HG02840 (cell line): ENCODE results near the gene CACNG3.
"Not testable (repeated sequence)": the region's sequence is repeated elsewhere in the genome, so short reads cannot be mapped to it uniquely, and the experiment has no call there.

Experiments used
- ATAC-seq: cut with Tn5 transposase; IDR thresholded peaks from one replicate; pipeline ENCODE4 v1.9.1; 2021; ENCODE audit warnings: mild to moderate bottlenecking, moderate library complexity, moderate number of reproducible peaks; ENCODE audit not compliant: unreplicated experiment, low FRiP score

The CACNG3 gene

DNA sequence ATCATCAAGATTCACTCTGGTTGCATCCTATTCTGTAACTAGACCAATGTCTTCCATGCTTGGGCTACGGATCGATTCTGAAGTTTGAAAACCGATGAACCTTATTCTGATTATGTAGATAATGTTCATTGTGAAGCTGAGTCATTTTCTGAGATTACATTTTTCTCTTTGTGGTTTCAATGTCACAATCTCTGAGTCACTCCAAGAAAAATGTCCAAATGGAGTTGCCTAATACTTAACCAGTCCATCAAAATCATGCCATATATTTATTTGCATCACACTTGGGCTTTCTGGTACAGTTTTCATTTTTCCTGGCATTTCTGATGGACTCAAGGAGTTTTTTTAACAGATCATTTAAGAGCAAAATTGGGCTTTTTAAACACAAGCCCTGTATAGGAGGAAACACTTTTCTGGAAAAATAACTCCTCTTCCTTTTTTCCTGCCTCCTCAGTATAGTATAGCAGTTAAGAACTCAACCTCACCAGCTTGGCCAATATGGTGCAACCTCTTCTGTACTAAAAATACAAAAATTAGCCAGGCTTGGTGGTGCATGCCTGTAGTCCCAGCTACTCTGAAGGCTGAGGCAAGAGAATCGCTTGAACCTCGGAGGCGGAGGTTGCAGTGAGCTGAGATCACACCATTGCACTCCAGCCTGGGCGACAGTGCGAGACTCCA lies 17.5 kb downstream of the CACNG3 start:
- no peak for ATAC-seq

DNA sequence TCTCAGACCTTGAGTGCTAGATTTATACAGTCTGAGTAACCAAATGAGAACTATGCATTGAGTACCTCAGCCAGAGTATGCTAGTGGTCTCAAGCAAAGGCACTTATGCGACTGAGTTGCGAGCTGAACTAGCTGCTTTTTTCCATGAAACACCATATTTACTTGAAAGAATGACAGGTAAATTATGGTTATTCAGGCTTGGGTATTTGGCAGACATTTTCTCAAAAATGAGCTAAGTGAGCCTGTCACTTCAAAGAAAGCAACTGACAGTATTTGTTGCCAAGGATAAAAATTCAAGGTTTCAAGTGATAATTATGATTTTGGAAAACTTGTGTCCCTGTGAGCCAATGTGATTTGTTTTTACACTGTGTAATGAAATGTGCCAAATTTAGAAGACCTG lies 19.3 kb downstream of the CACNG3 start:
- no peak for ATAC-seq

GRCh38 chr16:24279982-24280515 lies 23.9 kb downstream of the CACNG3 start:
- no peak for ATAC-seq

DNA sequence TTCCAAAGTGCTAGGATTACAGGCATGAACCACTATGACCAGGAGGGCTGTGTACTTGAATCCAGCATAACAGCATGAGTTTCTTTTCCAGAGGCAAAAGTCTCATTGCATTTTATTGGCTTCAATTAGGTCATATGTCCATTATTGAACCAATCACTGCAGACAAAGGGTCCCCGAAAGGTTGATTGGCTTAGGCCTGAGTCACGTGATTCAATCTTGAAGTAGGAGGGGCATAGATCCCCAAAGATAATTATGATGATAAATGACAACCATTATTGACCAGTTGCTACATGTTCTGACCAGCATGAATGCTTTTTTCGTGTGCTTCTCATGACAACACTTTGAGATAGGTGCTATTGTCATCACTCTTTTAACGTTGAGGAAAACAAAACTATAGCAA lies 25.3 kb downstream of the CACNG3 start:
- no peak for ATAC-seq

- no peak for ATAC-seq
Measured at GRCh38 chr16:24282141-24282540, 26.0 kb downstream of the CACNG3 start.

DNA sequence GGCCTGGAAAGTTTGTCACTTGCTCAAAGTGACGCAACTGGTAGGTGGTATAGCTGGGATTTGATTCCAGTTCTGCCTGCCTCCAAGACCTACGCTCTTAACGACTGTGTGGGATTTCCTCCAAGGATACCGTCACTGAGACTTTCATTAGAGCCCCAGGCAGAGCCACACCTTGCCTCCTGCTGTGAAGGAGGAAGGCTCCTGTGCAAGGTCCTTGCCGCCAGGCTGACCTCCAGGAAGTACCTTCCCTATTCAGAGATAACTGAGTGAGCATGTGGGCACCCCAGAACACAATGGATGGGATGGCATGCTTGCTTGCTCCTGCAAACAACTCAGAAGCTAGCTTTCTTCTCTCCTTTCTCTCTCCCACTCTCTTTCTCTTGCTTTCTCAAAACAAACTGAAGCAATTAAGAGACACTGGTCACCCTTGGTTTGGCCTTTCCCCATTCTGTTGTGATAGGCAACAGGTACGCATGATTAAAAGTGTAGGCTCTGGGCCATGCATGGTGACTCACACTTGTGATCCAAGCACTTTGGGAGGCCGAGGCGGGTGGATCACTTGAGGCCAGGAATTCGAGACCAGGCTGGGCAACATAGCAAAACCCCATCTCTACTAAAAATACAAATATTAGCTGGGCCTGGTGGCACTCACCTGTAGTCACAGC lies 30.7 kb downstream of the CACNG3 start:
- no peak for ATAC-seq

DNA sequence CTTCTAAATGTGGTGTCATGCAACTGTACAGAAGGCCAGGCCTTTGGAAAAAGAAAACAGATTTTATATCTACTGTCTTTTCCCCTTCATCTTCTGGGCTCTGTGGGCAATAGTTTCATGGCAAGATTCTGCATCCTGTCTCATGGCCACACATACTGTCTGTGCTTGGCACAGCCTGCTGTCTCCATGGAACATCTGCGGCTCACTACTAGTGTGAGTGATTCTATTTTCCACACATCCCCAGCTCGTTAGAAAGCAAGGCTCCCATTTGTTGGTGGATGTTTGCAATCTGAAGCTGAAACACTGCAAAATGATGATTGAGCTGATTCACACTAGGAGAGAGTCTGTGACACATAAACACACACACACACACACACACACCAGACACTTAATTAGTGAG lies 32.4 kb downstream of the CACNG3 start:
- no peak for ATAC-seq

GRCh38 chr16:24289166-24289700 lies 33.1 kb downstream of the CACNG3 start:
- no peak for ATAC-seq

DNA sequence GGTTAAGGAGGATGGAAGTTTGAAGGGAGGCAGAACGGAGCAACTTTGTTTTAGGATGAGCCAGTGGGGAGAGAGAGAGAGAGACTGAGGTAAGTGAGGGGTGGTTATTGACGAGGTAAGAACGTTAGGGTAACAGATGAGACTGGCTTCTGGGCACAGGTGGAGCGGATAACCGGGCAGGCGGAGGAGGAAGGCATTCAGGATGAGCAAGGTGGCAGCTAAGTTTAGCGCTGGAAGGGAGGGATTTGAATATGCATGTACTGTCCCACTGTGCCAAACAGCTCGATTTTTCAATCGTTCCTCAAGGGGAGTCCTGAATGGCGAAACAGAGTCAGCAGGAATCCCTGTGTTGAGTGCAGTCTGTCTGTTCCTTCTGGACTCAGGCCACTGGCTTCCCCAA lies 35.8 kb downstream of the CACNG3 start:
- no peak for ATAC-seq

DNA sequence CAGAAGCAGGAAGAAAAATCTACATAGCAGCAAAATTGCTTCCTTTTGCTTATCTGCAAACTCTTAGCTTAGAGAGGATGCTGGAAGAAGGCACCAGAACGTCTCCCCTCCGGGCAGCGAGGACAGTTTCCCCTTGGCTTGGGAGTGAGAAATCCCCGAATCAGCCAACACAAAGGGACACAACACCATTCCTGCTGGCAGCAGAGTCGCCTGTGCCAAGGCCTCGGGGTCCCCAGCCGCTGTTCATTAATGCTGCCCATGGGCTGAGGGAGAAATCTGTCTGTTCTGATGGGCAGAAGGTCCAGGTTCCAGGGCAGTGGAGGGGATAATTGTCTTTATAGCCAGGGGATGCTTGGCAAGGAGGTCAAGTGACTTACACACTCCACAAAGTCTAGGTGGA lies 38.0 kb downstream of the CACNG3 start:
- no peak for ATAC-seq

DNA sequence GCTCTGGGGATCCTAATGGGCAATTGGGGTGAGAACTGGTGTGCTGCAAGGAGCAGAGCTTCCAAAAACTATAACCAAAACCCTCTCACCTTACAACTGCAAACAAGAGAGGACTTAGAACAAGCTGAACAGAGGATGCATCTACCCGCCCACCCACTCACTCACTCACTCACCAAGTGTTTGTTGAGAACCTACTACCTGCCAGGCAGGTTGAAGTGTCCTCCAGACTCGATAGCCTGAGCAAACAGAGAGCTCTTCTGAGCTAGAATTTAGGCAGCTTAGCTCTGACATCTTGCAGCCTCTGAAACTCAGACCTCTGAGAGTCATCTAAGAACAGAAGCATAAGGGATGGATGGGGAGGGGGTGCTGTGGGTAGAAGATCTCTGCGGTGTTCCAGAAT lies 41.2 kb downstream of the CACNG3 start:
- ATAC-seq: no peak

DNA sequence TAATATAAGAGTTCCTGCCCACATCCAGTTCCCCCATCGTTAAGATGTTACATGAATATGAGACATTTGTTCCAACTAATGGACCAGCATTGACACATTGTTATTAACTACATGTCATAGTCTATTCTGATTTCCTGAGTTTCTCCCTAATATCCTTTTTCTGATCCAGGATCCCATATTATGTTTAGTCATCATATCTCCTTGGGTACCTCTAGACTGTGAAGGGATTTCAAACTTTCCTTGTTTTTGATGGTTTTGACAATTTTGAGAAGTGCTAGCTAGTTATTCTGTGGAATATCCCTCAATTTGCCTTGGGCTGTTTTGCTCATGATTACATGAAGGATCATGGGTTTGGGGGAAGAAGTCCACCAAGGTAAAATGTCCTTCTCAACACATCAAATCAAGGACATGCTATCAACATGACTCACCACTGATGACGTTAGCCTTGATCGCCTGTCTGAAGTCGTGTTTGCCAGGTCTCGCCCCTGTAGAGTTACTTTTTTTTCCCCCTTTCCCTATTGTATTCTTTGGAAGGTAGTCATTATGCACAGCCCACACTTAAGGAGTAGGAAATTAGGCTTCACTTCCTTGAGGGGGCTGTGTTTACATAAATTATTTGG lies 42.5 kb downstream of the CACNG3 start:
- no peak for ATAC-seq

DNA sequence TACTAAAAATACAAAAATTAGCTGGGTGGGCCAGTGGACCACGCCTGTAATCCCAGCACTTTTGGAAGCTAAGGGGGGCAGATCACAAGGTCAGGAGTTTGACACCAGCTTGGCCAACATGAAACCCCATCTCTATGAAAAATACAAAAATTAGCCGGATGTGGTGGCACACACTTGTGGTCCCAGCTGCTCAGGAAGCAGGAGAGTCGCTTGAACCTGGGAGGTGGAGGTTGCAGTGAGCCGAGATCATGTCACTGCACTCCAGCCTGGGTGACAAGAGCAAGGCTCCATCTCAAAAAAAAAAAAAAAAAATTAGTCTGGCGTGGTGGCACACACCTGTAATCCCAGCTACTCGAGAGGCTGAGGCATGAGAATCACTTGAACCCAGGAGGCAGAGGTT lies 44.6 kb downstream of the CACNG3 start:
- not testable (repeated sequence) for ATAC-seq

DNA sequence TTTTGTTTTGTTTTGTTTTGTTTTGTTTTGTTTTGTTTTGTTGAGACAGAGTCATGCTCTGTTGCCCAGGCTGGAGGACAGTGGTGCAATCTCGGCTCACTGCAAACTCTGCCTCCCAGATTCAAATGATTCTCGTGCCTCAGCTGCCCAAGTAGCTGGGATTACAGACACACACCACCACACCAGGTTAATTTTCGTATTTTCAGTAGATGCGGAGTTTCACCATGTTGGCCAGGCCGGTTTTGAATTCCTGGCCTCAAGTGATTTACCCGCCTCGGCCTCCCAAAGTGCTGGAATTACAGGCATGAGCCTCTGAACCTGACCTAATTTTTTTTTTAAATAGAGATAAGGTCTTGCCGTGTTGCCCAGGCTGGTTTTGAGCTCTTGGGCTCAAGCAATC lies 46.5 kb downstream of the CACNG3 start:
- ATAC-seq: no peak

DNA sequence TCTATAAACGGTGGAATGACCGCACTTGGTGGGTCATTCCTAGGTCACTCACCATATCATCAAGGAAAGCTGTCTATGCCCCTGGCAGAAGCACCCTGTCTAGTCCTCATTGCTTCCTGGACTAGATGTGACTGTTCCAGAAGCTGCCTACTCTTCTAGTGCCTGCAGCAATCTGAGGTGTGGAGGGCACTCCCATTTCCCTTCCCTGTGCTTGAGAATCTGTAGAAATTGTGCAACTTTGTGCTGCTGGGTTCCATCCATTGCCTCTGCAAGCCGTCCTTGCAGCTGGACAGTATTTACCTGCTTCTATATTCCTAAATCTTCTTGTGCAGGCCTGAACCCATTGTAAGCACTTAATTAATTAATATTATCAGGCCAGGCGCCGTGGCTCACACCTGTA lies 52.1 kb downstream of the CACNG3 start:
- ATAC-seq: no peak

DNA sequence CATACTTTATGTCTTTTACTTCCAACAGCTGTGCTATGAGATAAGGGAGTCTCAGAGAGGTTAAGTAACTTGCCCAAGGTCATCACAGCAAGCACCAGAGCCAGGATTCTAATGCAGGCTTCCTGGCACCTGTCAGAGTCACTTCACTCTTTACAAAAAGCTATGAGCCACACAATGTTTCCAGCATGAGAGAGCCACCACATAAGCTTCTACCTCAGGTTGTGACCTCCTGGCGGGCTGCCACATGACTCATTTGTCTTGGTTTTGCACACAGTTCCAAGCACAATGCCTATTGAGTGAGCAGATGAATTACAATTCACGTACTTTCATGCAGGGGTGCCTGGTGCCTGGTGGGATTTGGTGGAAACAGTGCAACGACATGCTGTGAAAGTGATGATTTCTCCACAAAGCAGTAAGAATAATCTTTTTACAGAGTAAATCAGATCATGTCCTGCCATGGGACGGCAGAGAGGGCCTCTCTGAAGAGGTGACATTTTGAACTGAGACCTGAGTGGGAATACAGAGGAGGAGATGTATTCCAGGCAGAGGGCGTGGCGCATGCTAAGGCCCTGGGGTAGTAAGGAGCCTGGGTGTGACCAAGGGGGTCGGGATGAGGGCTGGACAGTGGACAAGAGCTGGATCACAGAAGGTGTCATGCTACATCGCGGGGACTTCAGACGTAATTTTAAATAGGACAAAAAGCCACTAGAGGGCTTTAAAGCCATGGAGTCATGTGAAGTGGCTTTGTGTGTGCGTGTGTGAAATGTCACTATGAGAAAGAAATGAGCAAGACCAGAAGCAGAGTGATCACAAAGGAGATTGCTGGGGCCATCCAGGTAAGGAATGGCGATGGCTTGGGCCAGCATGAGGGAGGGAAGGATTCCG lies 53.4 kb downstream of the CACNG3 start:
- ATAC-seq: no peak

GRCh38 chr16:24315343-24315742 lies 59.2 kb downstream of the CACNG3 start:
- no peak for ATAC-seq

DNA sequence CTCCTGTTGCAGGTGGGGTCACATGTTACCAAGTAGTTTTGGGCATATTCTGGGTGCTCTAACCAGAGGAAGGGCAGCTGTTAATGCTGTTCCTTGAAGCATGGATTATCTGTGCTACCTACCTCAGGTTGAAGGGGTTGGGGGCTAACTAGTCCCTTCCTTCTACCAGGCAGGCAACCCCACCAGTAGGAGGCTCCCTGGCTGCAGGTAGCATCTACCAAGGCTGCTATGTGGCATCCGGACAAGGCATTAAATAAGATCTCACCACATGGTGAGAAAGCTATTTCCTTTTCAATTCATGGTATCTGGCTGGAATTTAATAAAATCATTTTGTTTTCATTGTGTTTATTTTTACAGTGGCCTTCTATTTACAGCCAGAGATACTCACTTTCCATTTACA lies 62.5 kb downstream of the CACNG3 start:
- ATAC-seq: no peak

DNA sequence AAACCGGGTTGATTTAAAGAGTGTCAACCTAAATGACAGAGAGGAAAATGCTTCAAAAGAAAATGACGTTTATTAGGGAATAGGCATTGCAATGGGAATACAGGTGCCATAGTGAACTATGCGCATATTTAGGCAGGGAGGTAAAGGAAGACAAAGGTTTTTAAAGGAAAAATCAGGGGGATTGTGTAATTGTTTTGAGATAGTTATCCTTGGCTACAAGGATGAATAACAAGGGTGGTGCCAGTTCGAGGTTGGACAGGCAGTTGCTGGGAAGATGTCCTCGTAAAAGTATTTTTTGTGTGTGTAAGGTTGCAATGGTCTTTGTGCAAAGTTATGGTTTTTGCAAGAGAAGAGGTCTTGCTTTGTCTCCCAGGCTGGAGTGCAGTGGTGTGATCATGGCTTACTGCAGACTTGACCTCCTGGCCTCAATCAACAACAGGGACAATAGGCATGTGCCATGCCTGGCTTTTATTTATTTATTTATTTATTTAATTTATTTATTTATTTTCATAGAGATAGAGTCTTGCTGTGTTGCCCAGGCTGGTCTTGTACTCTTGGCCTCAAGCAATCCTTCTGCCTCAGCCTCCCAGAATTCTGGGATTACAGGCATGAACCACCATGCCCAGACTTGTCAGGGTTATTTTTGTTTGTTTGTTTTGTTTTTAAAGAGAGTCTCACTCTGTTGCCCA lies 63.1 kb downstream of the CACNG3 start:
- ATAC-seq: no peak

DNA sequence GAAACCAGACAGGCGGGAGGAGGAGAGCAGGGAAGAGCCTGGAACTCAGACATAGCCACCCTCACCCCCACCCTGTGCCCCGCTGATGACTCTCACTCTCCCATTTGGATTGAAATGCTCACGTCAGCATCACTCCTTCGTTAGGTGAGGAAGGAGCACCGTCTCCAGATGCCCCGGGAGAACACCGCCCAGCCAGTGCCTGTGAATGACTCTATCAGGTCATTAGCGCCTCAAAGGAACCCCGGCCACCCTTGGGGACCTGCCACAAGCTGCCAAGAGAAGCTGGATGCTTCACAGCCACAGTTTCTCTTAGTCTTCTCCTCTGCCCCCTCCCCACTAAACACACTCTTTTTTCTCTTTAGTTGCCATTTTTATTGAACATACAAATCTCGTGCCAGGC lies 66.0 kb downstream of the CACNG3 start:
- no peak for ATAC-seq
